GM23338 (cell line): Measurements from ENCODE around the gene BRD9. TPM values are rescaled to one million over a fixed set of nuclear protein-coding genes. Genes with fewer than 3 reads are reported as not detected.

Experiments used
- ATAC-seq: fragments of 200-7000 bp; cut with Tn5 transposase; 3 replicates; pipeline ENCODE4 v1.9.1; 2020
- DNase-seq: peaks from one replicate; pipeline ENCODE4 v3.0.0-alpha.2; 2015; ENCODE audit warnings: low spot score
- H2AFZ ChIP-seq: fragments of 200-600 bp; sonication (generic); 2 replicates; pipeline ENCODE4 v1.8.0; 2016; ENCODE audit warnings: antibody characterized with exemption, mild to moderate bottlenecking, moderate library complexity
- H3F3A ChIP-seq: fragments of 200-600 bp; sonication (generic); replicated peaks from 2 replicates; pipeline ENCODE4 v1.8.0; 2017; ENCODE audit warnings: antibody characterized with exemption, mixed run types, low read depth
- H3K27ac ChIP-seq: fragments of 200-600 bp; sonication (generic); 2 replicates; pipeline ENCODE4 v1.6.1; 2016; ENCODE audit warnings: low read depth
- H3K27me3 ChIP-seq: fragments of 200-600 bp; sonication (generic); 2 replicates; pipeline ENCODE4 v1.8.0; 2016; ENCODE audit warnings: mild to moderate bottlenecking, mixed run types, moderate library complexity; ENCODE audit not compliant: insufficient read depth
- H3K36me3 ChIP-seq: fragments of 200-600 bp; sonication (generic); 2 replicates; pipeline ENCODE4 v1.8.0; 2016; ENCODE audit warnings: mild to moderate bottlenecking; ENCODE audit not compliant: insufficient read depth
- H3K4me1 ChIP-seq: fragments of 200-600 bp; sonication (generic); 2 replicates; pipeline ENCODE4 v1.8.0; 2016; ENCODE audit warnings: mild to moderate bottlenecking, moderate library complexity; ENCODE audit not compliant: insufficient read depth
- H3K4me2 ChIP-seq: fragments of 200-600 bp; sonication (generic); 2 replicates; pipeline ENCODE4 v1.7.1; 2017; ENCODE audit warnings: mixed run types
- H3K4me3 ChIP-seq: fragments of 200-600 bp; sonication (generic); 2 replicates; pipeline ENCODE4 v1.6.1; 2016; ENCODE audit warnings: mixed run types
- H3K79me2 ChIP-seq: fragments of 200-600 bp; sonication (generic); replicated peaks from 2 replicates; pipeline ENCODE4 v1.8.0; 2017; ENCODE audit warnings: mild to moderate bottlenecking; ENCODE audit not compliant: insufficient read depth
- H3K9me2 ChIP-seq: fragments of 200-600 bp; sonication (generic); 2 replicates; pipeline ENCODE4 v1.8.0; 2017; ENCODE audit not compliant: insufficient read depth
- H4K20me1 ChIP-seq: fragments of 200-600 bp; sonication (generic); replicated peaks from 2 replicates; pipeline ENCODE4 v1.8.0; 2017; ENCODE audit warnings: mild to moderate bottlenecking; ENCODE audit not compliant: insufficient read depth
- H3K27ac Mint-ChIP-seq: 2 replicates; pipeline ENCODE4 v1.8.0; 2020; ENCODE audit warnings: inconsistent platforms, mild to moderate bottlenecking, moderate library complexity, mixed read lengths
- H3K27me3 Mint-ChIP-seq: 3 replicates; pipeline ENCODE4 v1.8.0; 2022; ENCODE audit warnings: low read depth, mild to moderate bottlenecking, moderate library complexity, mixed read lengths, inconsistent platforms; ENCODE audit not compliant: insufficient read depth, poor library complexity
- H3K36me3 Mint-ChIP-seq: 3 replicates; pipeline ENCODE4 v1.8.0; 2021; ENCODE audit warnings: low read depth, mild to moderate bottlenecking, inconsistent platforms, moderate library complexity, mixed read lengths
- H3K4me1 Mint-ChIP-seq: 3 replicates; pipeline ENCODE4 v1.8.0; 2020; ENCODE audit warnings: mild to moderate bottlenecking, inconsistent platforms, mixed read lengths
- H3K4me3 Mint-ChIP-seq: 3 replicates; pipeline ENCODE4 v1.8.0; 2021; ENCODE audit warnings: moderate library complexity, mild to moderate bottlenecking, inconsistent platforms, mixed read lengths
- H3K9me3 Mint-ChIP-seq: 3 replicates; pipeline ENCODE4 v1.8.0; 2020; ENCODE audit warnings: moderate library complexity, mild to moderate bottlenecking, inconsistent platforms, mixed read lengths
- CREB1 ChIP-seq: fragments of 250-450 bp; sonication (Bioruptor Pico); IDR thresholded peaks from 2 replicates; pipeline ENCODE4 v1.5.0; 2020; ENCODE audit warnings: low read depth, mild to moderate bottlenecking, moderate library complexity
- EZH2 ChIP-seq: fragments of 200-600 bp; sonication (generic); IDR thresholded peaks from one replicate; pipeline ENCODE4 v1.8.0; 2017; ENCODE audit warnings: antibody characterized with exemption, mild to moderate bottlenecking, low read depth; ENCODE audit not compliant: unreplicated experiment
- EZH2phosphoT487 ChIP-seq: fragments of 200-600 bp; sonication (generic); IDR thresholded peaks from one replicate; pipeline ENCODE4 v1.8.1; 2018; ENCODE audit warnings: antibody characterized with exemption; ENCODE audit not compliant: unreplicated experiment
- JUNB ChIP-seq: IDR thresholded peaks from one replicate; pipeline ENCODE4 v1.6.1; 2016; ENCODE audit warnings: antibody characterized with exemption; ENCODE audit not compliant: unreplicated experiment
- NANOG ChIP-seq: IDR thresholded peaks from 2 replicates; pipeline ENCODE4 v1.6.1; 2016; ENCODE audit warnings: antibody characterized with exemption, borderline replicate concordance
- POLR2AphosphoS5 ChIP-seq: IDR thresholded peaks from 2 replicates; pipeline ENCODE4 v1.6.1; 2016; ENCODE audit warnings: antibody characterized with exemption, low read depth
- STAT1 ChIP-seq: IDR thresholded peaks from one replicate; pipeline ENCODE4 v1.6.1; 2016; ENCODE audit warnings: antibody characterized with exemption; ENCODE audit not compliant: unreplicated experiment
- ZNF114 ChIP-seq: fragments of 250-450 bp; sonication (Bioruptor Pico); IDR thresholded peaks from 2 replicates; pipeline ENCODE4 v1.5.0; 2020; ENCODE audit warnings: mild to moderate bottlenecking, moderate library complexity
- ZNF331 ChIP-seq: fragments of 250-450 bp; sonication (Bioruptor Pico); IDR thresholded peaks from 2 replicates; pipeline ENCODE4 v1.5.0; 2020; ENCODE audit warnings: low read depth, mild to moderate bottlenecking, moderate library complexity
- polyA plus RNA-seq: library from polyadenylated mRNA; unstranded; fragments of >200 nt; fragmentation: Nextera tagmentation; extraction: Ambion mirVana; gene quantifications from 2 replicates; pipeline ENCODE4 v1.2.1, GENCODE V29; 2016
- total RNA-seq: library from RNA; depleted of rRNA; stranded (reverse); fragments of >200 nt; shearing (Covaris generic); gene quantifications from 2 replicates; pipeline ENCODE4 v1.2.3, GENCODE V29; 2014
- TF ChIP-seq, protein P1 (sequence below): IDR thresholded peaks from one replicate; pipeline ENCODE4 v1.6.1; 2018; ENCODE audit warnings: antibody characterized with exemption; ENCODE audit not compliant: unreplicated experiment
- TF ChIP-seq, protein P2 (sequence below), 2 experiments: fragments of 200-600 bp in 1 of 2; sonication (generic) in 1 of 2; conservative IDR thresholded peaks; 2 replicates each; pipeline versions ENCODE4 v1.5.1 to v1.6.1; 2016 to 2017; ENCODE audit warnings: antibody characterized with exemption in 2 of 2, low read depth in 2 of 2, mild to moderate bottlenecking in 2 of 2, moderate library complexity in 1 of 2
- TF ChIP-seq, protein P3 (sequence below): fragments of 250-450 bp; sonication (Bioruptor Pico); IDR thresholded peaks from 2 replicates; pipeline ENCODE4 v1.5.0; 2020; ENCODE audit warnings: mild to moderate bottlenecking, moderate library complexity
- TF ChIP-seq, protein P4 (sequence below): IDR thresholded peaks from 2 replicates; pipeline ENCODE4 v1.6.1; 2016; ENCODE audit warnings: antibody characterized with exemption

BRD9 gene
- total and polyA plus RNA-seq, 2 experiments from 2014 or later = 32.9 to 54.7 TPM

DNA sequence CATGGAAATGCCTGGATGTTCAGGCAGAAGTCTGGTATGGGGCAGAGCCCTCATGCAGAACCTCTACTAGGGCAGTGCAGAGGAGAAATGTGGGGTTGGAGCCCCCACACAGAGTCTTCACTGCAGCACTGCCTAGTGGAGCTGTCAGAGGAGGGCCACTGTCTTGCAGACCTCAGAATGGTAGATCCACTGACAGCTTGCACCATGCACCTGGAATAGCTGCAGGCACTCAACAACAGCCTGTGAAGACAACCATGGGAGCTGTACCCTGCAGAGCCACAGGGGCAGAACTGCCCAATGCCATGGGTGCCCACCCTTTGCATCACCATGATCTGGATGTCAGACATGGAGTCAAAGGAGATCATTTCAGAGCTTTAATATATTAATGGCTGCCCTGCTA lies 37.0 kb upstream of the BRD9 start:
- Mint-ChIP-seq H3K4me3 (no peak overlapping the region), H3K36me3 (no peaks in the 10 kb centered on the region), H3K27ac (no peak overlapping the region), H3K9me3 (no peaks in the 10 kb centered on the region; the same call in 2 of the 3 replicates), H3K27me3 (peaks cover 17% of the 10 kb centered on the region), H3K4me1 (no peaks in the 10 kb centered on the region; the same call in 2 of the 3 replicates)
- TF ChIP-seq CREB1 (no peak), EZH2 (no peak), EZH2phosphoT487 (no peak), NANOG (no peak), POLR2AphosphoS5 (no peak), STAT1 (no peak), ZNF331 (CRISPR knock-in tag) (no peak), ZNF114 (CRISPR knock-in tag) (no peak), JUNB (no peak)
- TF ChIP-seq, protein P1, sequence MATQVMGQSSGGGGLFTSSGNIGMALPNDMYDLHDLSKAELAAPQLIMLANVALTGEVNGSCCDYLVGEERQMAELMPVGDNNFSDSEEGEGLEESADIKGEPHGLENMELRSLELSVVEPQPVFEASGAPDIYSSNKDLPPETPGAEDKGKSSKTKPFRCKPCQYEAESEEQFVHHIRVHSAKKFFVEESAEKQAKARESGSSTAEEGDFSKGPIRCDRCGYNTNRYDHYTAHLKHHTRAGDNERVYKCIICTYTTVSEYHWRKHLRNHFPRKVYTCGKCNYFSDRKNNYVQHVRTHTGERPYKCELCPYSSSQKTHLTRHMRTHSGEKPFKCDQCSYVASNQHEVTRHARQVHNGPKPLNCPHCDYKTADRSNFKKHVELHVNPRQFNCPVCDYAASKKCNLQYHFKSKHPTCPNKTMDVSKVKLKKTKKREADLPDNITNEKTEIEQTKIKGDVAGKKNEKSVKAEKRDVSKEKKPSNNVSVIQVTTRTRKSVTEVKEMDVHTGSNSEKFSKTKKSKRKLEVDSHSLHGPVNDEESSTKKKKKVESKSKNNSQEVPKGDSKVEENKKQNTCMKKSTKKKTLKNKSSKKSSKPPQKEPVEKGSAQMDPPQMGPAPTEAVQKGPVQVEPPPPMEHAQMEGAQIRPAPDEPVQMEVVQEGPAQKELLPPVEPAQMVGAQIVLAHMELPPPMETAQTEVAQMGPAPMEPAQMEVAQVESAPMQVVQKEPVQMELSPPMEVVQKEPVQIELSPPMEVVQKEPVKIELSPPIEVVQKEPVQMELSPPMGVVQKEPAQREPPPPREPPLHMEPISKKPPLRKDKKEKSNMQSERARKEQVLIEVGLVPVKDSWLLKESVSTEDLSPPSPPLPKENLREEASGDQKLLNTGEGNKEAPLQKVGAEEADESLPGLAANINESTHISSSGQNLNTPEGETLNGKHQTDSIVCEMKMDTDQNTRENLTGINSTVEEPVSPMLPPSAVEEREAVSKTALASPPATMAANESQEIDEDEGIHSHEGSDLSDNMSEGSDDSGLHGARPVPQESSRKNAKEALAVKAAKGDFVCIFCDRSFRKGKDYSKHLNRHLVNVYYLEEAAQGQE = no peak
- TF ChIP-seq, protein P2, sequence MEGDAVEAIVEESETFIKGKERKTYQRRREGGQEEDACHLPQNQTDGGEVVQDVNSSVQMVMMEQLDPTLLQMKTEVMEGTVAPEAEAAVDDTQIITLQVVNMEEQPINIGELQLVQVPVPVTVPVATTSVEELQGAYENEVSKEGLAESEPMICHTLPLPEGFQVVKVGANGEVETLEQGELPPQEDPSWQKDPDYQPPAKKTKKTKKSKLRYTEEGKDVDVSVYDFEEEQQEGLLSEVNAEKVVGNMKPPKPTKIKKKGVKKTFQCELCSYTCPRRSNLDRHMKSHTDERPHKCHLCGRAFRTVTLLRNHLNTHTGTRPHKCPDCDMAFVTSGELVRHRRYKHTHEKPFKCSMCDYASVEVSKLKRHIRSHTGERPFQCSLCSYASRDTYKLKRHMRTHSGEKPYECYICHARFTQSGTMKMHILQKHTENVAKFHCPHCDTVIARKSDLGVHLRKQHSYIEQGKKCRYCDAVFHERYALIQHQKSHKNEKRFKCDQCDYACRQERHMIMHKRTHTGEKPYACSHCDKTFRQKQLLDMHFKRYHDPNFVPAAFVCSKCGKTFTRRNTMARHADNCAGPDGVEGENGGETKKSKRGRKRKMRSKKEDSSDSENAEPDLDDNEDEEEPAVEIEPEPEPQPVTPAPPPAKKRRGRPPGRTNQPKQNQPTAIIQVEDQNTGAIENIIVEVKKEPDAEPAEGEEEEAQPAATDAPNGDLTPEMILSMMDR (conservative IDR thresholded peaks at IDR 0.05; ENCODE audit: low read depth in 2 of 2) = no peak
- TF ChIP-seq, protein P3, sequence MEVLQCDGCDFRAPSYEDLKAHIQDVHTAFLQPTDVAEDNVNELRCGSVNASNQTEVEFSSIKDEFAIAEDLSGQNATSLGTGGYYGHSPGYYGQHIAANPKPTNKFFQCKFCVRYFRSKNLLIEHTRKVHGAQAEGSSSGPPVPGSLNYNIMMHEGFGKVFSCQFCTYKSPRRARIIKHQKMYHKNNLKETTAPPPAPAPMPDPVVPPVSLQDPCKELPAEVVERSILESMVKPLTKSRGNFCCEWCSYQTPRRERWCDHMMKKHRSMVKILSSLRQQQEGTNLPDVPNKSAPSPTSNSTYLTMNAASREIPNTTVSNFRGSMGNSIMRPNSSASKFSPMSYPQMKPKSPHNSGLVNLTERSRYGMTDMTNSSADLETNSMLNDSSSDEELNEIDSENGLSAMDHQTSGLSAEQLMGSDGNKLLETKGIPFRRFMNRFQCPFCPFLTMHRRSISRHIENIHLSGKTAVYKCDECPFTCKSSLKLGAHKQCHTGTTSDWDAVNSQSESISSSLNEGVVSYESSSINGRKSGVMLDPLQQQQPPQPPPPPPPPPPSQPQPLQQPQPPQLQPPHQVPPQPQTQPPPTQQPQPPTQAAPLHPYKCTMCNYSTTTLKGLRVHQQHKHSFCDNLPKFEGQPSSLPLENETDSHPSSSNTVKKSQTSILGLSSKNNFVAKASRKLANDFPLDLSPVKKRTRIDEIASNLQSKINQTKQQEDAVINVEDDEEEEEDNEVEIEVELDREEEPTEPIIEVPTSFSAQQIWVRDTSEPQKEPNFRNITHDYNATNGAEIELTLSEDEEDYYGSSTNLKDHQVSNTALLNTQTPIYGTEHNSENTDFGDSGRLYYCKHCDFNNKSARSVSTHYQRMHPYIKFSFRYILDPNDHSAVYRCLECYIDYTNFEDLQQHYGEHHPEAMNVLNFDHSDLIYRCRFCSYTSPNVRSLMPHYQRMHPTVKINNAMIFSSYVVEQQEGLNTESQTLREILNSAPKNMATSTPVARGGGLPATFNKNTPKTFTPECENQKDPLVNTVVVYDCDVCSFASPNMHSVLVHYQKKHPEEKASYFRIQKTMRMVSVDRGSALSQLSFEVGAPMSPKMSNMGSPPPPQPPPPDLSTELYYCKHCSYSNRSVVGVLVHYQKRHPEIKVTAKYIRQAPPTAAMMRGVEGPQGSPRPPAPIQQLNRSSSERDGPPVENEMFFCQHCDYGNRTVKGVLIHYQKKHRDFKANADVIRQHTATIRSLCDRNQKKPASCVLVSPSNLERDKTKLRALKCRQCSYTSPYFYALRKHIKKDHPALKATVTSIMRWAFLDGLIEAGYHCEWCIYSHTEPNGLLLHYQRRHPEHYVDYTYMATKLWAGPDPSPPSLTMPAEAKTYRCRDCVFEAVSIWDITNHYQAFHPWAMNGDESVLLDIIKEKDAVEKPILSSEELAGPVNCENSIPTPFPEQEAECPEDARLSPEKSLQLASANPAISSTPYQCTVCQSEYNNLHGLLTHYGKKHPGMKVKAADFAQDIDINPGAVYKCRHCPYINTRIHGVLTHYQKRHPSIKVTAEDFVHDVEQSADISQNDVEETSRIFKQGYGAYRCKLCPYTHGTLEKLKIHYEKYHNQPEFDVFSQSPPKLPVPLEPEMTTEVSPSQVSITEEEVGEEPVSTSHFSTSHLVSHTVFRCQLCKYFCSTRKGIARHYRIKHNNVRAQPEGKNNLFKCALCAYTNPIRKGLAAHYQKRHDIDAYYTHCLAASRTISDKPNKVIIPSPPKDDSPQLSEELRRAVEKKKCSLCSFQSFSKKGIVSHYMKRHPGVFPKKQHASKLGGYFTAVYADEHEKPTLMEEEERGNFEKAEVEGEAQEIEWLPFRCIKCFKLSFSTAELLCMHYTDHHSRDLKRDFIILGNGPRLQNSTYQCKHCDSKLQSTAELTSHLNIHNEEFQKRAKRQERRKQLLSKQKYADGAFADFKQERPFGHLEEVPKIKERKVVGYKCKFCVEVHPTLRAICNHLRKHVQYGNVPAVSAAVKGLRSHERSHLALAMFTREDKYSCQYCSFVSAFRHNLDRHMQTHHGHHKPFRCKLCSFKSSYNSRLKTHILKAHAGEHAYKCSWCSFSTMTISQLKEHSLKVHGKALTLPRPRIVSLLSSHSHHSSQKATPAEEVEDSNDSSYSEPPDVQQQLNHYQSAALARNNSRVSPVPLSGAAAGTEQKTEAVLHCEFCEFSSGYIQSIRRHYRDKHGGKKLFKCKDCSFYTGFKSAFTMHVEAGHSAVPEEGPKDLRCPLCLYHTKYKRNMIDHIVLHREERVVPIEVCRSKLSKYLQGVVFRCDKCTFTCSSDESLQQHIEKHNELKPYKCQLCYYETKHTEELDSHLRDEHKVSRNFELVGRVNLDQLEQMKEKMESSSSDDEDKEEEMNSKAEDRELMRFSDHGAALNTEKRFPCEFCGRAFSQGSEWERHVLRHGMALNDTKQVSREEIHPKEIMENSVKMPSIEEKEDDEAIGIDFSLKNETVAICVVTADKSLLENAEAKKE (CRISPR knock-in tag) = no peak
- TF ChIP-seq, protein P4, sequence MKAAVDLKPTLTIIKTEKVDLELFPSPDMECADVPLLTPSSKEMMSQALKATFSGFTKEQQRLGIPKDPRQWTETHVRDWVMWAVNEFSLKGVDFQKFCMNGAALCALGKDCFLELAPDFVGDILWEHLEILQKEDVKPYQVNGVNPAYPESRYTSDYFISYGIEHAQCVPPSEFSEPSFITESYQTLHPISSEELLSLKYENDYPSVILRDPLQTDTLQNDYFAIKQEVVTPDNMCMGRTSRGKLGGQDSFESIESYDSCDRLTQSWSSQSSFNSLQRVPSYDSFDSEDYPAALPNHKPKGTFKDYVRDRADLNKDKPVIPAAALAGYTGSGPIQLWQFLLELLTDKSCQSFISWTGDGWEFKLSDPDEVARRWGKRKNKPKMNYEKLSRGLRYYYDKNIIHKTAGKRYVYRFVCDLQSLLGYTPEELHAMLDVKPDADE = no peak
- no peak overlapping the region for H2AFZ ChIP-seq
- H3K36me3 ChIP-seq = no peaks in the 10 kb centered on the region
- H3K9me2 ChIP-seq = no peaks in the 10 kb centered on the region
- no peaks in the 10 kb centered on the region for H3F3A ChIP-seq
- H3K4me1 ChIP-seq = no peaks in the 10 kb centered on the region
- no peak for DNase-seq
- peaks cover 23% of the 10 kb centered on the region for H3K27me3 ChIP-seq
- no peak overlapping the region for H3K4me3 ChIP-seq
- H3K4me2 ChIP-seq = no peak overlapping the region
- no peaks in the 10 kb centered on the region for H4K20me1 ChIP-seq
- no peak overlapping the region for H3K27ac ChIP-seq
- no peak for ATAC-seq
- no peaks in the 10 kb centered on the region for H3K79me2 ChIP-seq
